Breast epithelium (tissue), 3 donors: ENCODE results near the gene FOXE3.
"Not testable (repeated sequence)": the region's sequence is repeated elsewhere in the genome, so short reads cannot be mapped to it uniquely, and the experiment has no call there.

Source experiments
- POLR2A ChIP-seq: fragments of 450-650 bp; IDR thresholded peaks from one replicate; pipeline ENCODE4 v1.6.1; 2016; ENCODE audit warnings: antibody characterized with exemption, mild to moderate bottlenecking, moderate library complexity
- POLR2AphosphoS5 ChIP-seq, 3 donors: sonication (generic); formaldehyde crosslinking; IDR thresholded peaks; one replicate each; pipeline ENCODE4 v1.6.1; 2017; ENCODE audit warnings: antibody characterized with exemption in 3 of 3
- TF ChIP-seq, protein P1 (sequence below), 3 donors: fragments of 450-650 bp; IDR thresholded peaks; one replicate each; pipeline ENCODE4 v1.5.1; 2016 to 2017; ENCODE audit warnings: antibody characterized with exemption in 3 of 3, mild to moderate bottlenecking in 3 of 3, moderate library complexity in 3 of 3

DNA sequence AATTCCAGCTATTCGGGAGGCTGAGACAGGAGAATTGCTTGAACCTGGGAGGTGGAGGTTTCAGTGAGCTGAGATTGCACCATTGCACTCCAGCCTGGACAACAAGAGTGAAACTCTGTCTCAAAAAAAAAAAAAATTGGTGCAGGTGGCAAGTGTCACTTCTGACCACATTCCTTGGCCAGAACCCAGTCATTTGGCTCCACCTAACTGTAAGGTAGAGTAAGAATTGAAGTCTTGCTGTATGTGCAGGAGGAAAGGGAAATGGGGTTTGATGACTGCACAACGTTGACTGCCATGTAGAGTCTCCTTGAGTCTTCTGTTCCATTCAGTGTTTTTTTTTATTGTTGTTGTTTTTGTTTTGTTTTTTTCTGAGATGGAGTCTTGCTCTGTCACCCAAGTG lies 37.8 kb downstream of the FOXE3 start:
- TF ChIP-seq, protein P1, sequence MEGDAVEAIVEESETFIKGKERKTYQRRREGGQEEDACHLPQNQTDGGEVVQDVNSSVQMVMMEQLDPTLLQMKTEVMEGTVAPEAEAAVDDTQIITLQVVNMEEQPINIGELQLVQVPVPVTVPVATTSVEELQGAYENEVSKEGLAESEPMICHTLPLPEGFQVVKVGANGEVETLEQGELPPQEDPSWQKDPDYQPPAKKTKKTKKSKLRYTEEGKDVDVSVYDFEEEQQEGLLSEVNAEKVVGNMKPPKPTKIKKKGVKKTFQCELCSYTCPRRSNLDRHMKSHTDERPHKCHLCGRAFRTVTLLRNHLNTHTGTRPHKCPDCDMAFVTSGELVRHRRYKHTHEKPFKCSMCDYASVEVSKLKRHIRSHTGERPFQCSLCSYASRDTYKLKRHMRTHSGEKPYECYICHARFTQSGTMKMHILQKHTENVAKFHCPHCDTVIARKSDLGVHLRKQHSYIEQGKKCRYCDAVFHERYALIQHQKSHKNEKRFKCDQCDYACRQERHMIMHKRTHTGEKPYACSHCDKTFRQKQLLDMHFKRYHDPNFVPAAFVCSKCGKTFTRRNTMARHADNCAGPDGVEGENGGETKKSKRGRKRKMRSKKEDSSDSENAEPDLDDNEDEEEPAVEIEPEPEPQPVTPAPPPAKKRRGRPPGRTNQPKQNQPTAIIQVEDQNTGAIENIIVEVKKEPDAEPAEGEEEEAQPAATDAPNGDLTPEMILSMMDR (IDR thresholded peaks at IDR 0.05): not testable (repeated sequence)
- TF ChIP-seq POLR2A; POLR2AphosphoS5 (IDR thresholded peaks at IDR 0.05): not testable (repeated sequence)
